PC-3 (cell line): ENCODE measurements around the gene METTL17.

Experiments used
- EZH2 ChIP-seq: fragments of 300-600 bp; sonication (generic); IDR thresholded peaks from one replicate; pipeline ENCODE4 v1.6.1; 2017; ENCODE audit warnings: antibody characterized with exemption, mild to moderate bottlenecking, low read length; ENCODE audit not compliant: unreplicated experiment
- TF ChIP-seq, protein P1 (sequence below): fragments of 300-600 bp; sonication (generic); conservative IDR thresholded peaks from 2 replicates; pipeline ENCODE4 v1.5.1; 2017; ENCODE audit warnings: antibody characterized with exemption, low read depth, mild to moderate bottlenecking, low read length

DNA sequence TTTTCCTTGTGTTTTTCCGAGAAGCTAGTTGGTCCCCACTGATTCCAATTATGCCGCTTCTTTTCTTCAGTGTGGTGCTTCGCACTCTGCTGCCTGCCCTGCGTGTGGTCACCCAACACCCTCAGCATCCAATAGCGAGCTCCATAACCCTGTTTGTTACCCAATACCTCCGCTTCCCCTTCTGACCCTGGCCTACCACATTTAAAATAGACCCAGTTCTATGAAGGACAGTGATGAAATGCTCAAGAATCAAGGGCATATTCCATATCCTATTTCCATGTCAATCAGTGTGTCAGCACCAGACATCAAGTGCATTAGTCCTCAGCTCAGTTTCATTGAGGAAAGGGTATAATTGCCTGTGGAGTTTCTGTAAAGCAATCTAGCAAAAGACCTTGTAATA lies 25.5 kb downstream of the METTL17 start:
- TF ChIP-seq EZH2: no peak
- TF ChIP-seq, protein P1, sequence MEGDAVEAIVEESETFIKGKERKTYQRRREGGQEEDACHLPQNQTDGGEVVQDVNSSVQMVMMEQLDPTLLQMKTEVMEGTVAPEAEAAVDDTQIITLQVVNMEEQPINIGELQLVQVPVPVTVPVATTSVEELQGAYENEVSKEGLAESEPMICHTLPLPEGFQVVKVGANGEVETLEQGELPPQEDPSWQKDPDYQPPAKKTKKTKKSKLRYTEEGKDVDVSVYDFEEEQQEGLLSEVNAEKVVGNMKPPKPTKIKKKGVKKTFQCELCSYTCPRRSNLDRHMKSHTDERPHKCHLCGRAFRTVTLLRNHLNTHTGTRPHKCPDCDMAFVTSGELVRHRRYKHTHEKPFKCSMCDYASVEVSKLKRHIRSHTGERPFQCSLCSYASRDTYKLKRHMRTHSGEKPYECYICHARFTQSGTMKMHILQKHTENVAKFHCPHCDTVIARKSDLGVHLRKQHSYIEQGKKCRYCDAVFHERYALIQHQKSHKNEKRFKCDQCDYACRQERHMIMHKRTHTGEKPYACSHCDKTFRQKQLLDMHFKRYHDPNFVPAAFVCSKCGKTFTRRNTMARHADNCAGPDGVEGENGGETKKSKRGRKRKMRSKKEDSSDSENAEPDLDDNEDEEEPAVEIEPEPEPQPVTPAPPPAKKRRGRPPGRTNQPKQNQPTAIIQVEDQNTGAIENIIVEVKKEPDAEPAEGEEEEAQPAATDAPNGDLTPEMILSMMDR: no peak
